Measurements from ENCODE around the gene MYO18A.
"Not testable (repeated sequence)": the region's sequence is repeated elsewhere in the genome, so short reads cannot be mapped to it uniquely, and the experiment has no call there.

MYO18A gene

GRCh38 chr17:29169806-29170591 is 10.2 kb downstream of the MYO18A start:
- no peak for DNase-seq (ENCODE audit: low spot score)
- no peak for TF ChIP-seq CTCF (IDR thresholded peaks at IDR 0.05; ENCODE audit: extremely low read depth, missing control alignments)

DNA sequence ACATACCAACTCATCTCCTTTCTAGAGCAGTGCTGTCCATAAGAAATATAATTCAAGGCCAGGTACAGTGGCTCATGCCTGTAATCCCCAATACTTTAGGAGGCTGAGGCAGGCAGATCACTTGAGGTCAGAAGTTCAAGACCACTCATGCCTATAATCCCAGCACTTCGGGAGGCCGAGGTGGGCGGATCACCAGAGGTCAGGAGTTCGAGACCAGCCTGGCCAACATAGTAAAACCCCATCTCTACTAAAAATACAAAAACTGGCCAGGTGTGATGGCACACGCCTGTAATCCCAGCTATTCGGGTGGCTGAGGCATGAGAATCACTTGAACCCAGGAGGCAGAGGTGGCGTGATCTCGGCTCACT is 11.5 kb downstream of the MYO18A start:
- DNase-seq (ENCODE audit: low spot score), result not testable (repeated sequence)

DNA sequence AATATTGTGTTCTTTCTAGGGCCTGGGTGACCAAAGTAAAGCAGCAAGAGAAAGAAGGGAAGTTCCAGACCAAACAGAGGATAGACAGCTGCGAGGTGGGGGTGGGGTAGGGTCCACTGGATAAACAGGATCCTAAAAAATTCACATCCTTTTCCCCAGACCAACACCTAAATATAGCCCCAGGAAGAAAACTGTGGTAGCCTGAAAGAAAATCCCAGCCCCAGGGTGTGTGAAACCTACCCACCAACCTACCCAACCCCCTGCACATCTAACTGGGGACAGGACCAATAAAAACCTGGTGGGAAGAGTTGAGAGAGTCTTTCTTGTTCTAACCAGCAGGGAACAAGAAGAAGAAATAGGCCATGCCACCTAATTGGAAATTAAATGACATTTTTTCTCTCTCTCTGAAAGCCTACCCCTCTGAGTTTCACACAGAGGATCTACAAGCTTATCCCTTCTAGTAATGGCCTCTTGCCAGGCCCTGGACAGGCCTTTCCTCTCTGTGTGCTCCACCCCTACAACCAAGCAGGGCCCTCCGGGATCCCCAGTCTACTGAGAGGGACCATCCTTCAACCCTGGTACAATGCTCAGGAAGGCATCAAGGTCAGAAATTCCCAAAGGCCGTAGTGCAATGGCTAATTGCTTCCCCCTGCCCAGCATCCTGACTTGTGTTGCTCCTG is 12.0 kb downstream of the MYO18A start:
- TF ChIP-seq CTCF (IDR thresholded peaks at IDR 0.05; ENCODE audit: extremely low read depth, missing control alignments), result no peak
- DNase-seq (ENCODE audit: low spot score), result no peak

DNA sequence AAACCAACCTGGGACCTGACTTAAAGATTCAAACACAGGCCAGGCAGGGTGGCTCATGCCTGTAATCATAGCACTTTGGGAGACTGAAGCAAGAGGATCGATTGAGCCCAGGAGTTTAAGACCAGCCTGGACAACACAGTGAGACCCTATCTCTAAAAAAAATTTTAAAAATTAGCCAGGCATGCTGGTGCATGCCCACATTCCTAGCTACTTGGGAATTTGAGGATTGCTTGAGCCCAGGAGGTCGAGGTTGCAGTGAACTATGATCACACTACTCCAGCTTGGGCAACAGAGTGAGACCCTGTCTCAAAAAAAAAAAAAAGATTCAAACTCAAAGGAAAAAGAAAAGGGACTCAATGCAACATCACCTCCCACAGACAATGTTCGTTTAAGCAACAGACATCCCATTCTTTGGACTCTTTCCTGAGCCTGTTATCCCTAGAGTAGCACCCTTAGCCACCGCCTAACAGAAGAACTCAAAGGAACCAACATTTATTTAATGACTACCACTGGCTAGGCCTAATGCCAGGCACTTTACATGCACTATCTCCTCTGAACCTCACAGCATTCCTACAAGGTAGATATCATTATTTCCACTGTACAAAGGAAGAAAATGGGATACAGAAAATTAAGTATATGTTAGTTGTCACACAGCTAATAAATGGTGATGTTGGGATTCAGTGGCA is 12.7 kb downstream of the MYO18A start:
- DNase-seq (ENCODE audit: low spot score), result no peak
- no peak for TF ChIP-seq CTCF (IDR thresholded peaks at IDR 0.05; ENCODE audit: extremely low read depth, missing control alignments)

DNA sequence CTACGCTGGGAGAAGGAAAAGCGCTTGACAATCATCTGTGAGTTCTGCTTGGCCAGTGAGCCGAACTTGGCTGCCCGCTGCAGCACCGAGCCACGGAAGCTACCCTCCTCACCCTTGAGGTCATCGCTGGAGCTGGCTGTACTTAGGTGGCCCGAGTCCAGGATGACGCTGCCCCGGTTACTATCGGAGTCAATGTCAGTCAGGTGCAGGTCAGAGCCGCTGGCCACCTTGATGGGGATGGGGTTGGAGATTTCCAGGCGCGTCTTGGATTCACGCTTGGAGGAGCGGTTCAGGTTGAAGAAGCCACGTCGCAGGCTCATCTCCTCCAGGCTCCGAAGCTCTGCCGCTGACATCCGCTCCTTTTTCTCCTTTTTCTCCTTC is 13.7 kb downstream of the MYO18A start:
- no peak for TF ChIP-seq CTCF (IDR thresholded peaks at IDR 0.05; ENCODE audit: extremely low read depth, missing control alignments)
- no peak for DNase-seq (ENCODE audit: low spot score)

- DNase-seq (ENCODE audit: low spot score), result no peak
- no peak for TF ChIP-seq CTCF (IDR thresholded peaks at IDR 0.05; ENCODE audit: extremely low read depth, missing control alignments)
Measured at GRCh38 chr17:29165800-29166506, 14.2 kb downstream of the MYO18A start.

DNA sequence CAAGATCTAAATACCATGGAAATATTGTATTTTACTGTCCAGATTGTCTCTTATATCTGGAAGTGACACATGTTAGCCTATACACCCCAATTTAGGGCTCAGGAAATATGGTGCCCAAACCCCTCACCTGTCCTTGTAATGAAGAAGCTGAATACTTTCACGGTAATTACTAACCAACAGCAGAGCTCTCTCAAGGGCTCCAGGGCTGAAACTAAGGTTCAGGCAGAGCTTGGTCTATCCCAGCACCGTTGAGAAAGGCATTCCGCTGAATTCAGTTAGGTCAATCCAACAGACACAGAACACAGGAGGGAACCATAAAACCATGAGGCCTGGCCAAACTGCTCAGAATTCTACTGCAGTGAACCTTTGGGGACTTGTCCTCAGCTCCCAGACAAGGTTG is 14.9 kb downstream of the MYO18A start:
- TF ChIP-seq CTCF (IDR thresholded peaks at IDR 0.05; ENCODE audit: extremely low read depth, missing control alignments), result no peak
- no peak for DNase-seq (ENCODE audit: low spot score)
